GM21825 (cell line): ENCODE results near the gene ZBTB7B.
A peak's percentile ranks its signal among the peaks of the same experiment; 100 is the strongest.
"Not testable (repeated sequence)": the region's sequence is repeated elsewhere in the genome, so short reads cannot be mapped to it uniquely, and the experiment has no call there.

ENCODE experiments used
- ATAC-seq: cut with Tn5 transposase; IDR thresholded peaks from one replicate; pipeline ENCODE4 v1.9.1; 2021; ENCODE audit warnings: mild to moderate bottlenecking, moderate library complexity; ENCODE audit not compliant: unreplicated experiment

ZBTB7B gene

GRCh38 chr1:154968731-154969130 is 33.9 kb upstream of the ZBTB7B start:
- ATAC-seq, result no peak

GRCh38 chr1:154969246-154969645 is 33.4 kb upstream of the ZBTB7B start:
- no peak for ATAC-seq

GRCh38 chr1:154969860-154970452 is 32.6 kb upstream of the ZBTB7B start:
- no peak for ATAC-seq

- ATAC-seq, result peak; percentile 22
Observed at GRCh38 chr1:154970631-154971340, 31.8 kb upstream of the ZBTB7B start, which contains the start of gene SHC1. Gene SHC1, minus strand, starts transcription at chr1:154970747. Its CDS starts 221 bp downstream, at chr1:154970526.

- no peak for ATAC-seq
Observed at GRCh38 chr1:154971341-154971998, 31.1 kb upstream of the ZBTB7B start.

- ATAC-seq, result no peak
Observed at GRCh38 chr1:154972213-154972516, 30.4 kb upstream of the ZBTB7B start.

- no peak for ATAC-seq
Observed at GRCh38 chr1:154972517-154973343, 29.9 kb upstream of the ZBTB7B start.

- peak; percentile 22 for ATAC-seq
Observed at GRCh38 chr1:154973344-154974101, 29.1 kb upstream of the ZBTB7B start.

- peak; percentile 71 for ATAC-seq
Observed at GRCh38 chr1:154974102-154974807, 28.3 kb upstream of the ZBTB7B start, which contains the start of gene CKS1B. Gene CKS1B, plus strand, starts transcription at chr1:154974681. Its CDS starts 65 bp downstream, at chr1:154974746.

GRCh38 chr1:154974808-154975408 is 27.7 kb upstream of the ZBTB7B start:
- ATAC-seq, result peak; percentile 34

GRCh38 chr1:154975409-154976059 is 27.1 kb upstream of the ZBTB7B start:
- ATAC-seq, result no peak

GRCh38 chr1:154977762-154978161 is 24.8 kb upstream of the ZBTB7B start:
- not testable (repeated sequence) for ATAC-seq

- ATAC-seq, result no peak
Observed at GRCh38 chr1:154978360-154978759, 24.2 kb upstream of the ZBTB7B start.

- ATAC-seq, result no peak
Observed at GRCh38 chr1:154982341-154982740, 20.3 kb upstream of the ZBTB7B start.

GRCh38 chr1:154982897-154983648 is 19.5 kb upstream of the ZBTB7B start, which contains the start of gene FLAD1:
Gene FLAD1, plus strand, starts transcription at chr1:154983344. Its CDS starts 351 bp downstream, at chr1:154983695.
- ATAC-seq, result peak; percentile 98

- no peak for ATAC-seq
Observed at GRCh38 chr1:154983776-154984466, 18.7 kb upstream of the ZBTB7B start.

GRCh38 chr1:154986736-154987135 is 15.9 kb upstream of the ZBTB7B start:
- ATAC-seq, result not testable (repeated sequence)
